GM18526 (cell line): Measurements from ENCODE around the gene NXF3.

Source experiments
- POLR2A ChIP-seq: IDR thresholded peaks from 3 replicates; pipeline ENCODE4 v1.6.1; 2011; ENCODE audit not compliant: insufficient read length; ENCODE audit errors: extremely low read depth

The NXF3 gene

GRCh38 chrX:103051260-103051789, 41.6 kb downstream of the NXF3 start:
- TF ChIP-seq POLR2A, result no peak
